ENCODE measurements around the gene OR2F1.

Gene OR2F1

GRCh38 chr7:143975617-143976016 is 21.0 kb downstream of the OR2F1 start:
- no peak overlapping the region for H3K4me3 ChIP-seq (ENCODE audit: low read length)
- no peak for TF ChIP-seq CTCF (conservative IDR thresholded peaks at IDR 0.05; ENCODE audit: low read length)
- no peak for DNase-seq (ENCODE audit: low read depth)

- H3K4me3 ChIP-seq (ENCODE audit: low read length), result no peak overlapping the region
- DNase-seq (ENCODE audit: low read depth), result no peak
- no peak for TF ChIP-seq CTCF (conservative IDR thresholded peaks at IDR 0.05; ENCODE audit: low read length)
Measured at GRCh38 chr7:143978585-143978984, 23.9 kb downstream of the OR2F1 start.

GRCh38 chr7:143979359-143979758 is 24.7 kb downstream of the OR2F1 start:
- TF ChIP-seq CTCF (conservative IDR thresholded peaks at IDR 0.05; ENCODE audit: low read length), result no peak
- H3K4me3 ChIP-seq (ENCODE audit: low read length), result no peak overlapping the region
- peak; percentile 80 for DNase-seq (ENCODE audit: low read depth)

GRCh38 chr7:143979998-143980397 is 25.4 kb downstream of the OR2F1 start:
- DNase-seq (ENCODE audit: low read depth), result no peak
- TF ChIP-seq CTCF (conservative IDR thresholded peaks at IDR 0.05; ENCODE audit: low read length), result no peak
- no peak overlapping the region for H3K4me3 ChIP-seq (ENCODE audit: low read length)

GRCh38 chr7:143980746-143981510 is 26.3 kb downstream of the OR2F1 start:
- H3K4me3 ChIP-seq (ENCODE audit: low read length), result no peak overlapping the region
- no peak for TF ChIP-seq CTCF (conservative IDR thresholded peaks at IDR 0.05; ENCODE audit: low read length)
- DNase-seq (ENCODE audit: low read depth), result no peak

- no peak for DNase-seq (ENCODE audit: low read depth)
- H3K4me3 ChIP-seq (ENCODE audit: low read length), result no peak overlapping the region
Measured at GRCh38 chr7:143983960-143984359, 29.3 kb downstream of the OR2F1 start.

More at GRCh38 chr7:143983960-143984359, 29.3 kb downstream of the OR2F1 start:
- TF ChIP-seq CTCF (conservative IDR thresholded peaks at IDR 0.05; ENCODE audit: low read length), result no peak
